A549 (cell line): Measurements from ENCODE around the gene IFNLR1. TPM values are rescaled to one million over a fixed set of nuclear protein-coding genes. Genes with fewer than 3 reads are reported as not detected.

Experiments used
- ATAC-seq, 2 experiments: fragments of 200-7000 bp in 1 of 2; fragments of >200 bp in 1 of 2; cut with Nextera tagmentation in 1 of 2; cut with Tn5 transposase in 1 of 2; 3 replicates each; pipeline versions ENCODE4 v1.8.0 to v1.9.1; 2018 to 2020; ENCODE audit warnings: mild to moderate bottlenecking in 1 of 2, moderate library complexity in 1 of 2
- CTCF ChIA-PET: fragments of 300-600 bp; sonication (Branson Sonifier 250); formaldehyde crosslinking; extraction: SDS; loops from one replicate; lab custom pipeline; 2021; ENCODE audit warnings: antibody characterized with exemption, inconsistent platforms; lab: Yijun Ruan, JAX
- POLR2A ChIA-PET: fragments of 350-600 bp; formaldehyde crosslinking; extraction: SDS; loops from one replicate; lab custom pipeline; 2021; ENCODE audit warnings: antibody characterized with exemption, inconsistent platforms; lab: Yijun Ruan, JAX
- DNase-seq, 2 experiments: peaks; one replicate each; pipeline versions ENCODE4 v3.0.0 to v3.0.0-alpha.2; 2011 to 2016; ENCODE audit warnings: low read depth in 1 of 2, low spot score in 1 of 2
- FAIRE-seq: peaks from 2 replicates; lab custom pipeline; 2011; peaks lifted over from hg19 to GRCh38; lab: Jason Lieb, UNC
- H3K27ac ChIP-seq, 2 experiments: fragments of >200 bp; sonication (Bioruptor Twin); formaldehyde crosslinking; 3 replicates each; pipeline ENCODE4 v1.5.1; 2016 to 2017
- H3K4me1 ChIP-seq: fragments of >200 bp; sonication (Bioruptor Twin); formaldehyde crosslinking; 3 replicates; pipeline ENCODE4 v1.6.1; 2016
- H3K4me2 ChIP-seq: fragments of >200 bp; sonication (Bioruptor Twin); formaldehyde crosslinking; 3 replicates; pipeline ENCODE4 v1.6.1; 2016
- H3K4me3 ChIP-seq: fragments of >200 bp; sonication (Bioruptor Twin); formaldehyde crosslinking; 3 replicates; pipeline ENCODE4 v1.5.1; 2016
- H3K9me3 ChIP-seq: fragments of >200 bp; sonication (Bioruptor Twin); formaldehyde crosslinking; 3 replicates; pipeline ENCODE4 v1.6.1; 2016
- CHD2 ChIP-seq: fragments of 150-350 bp; IDR thresholded peaks from 2 replicates; pipeline ENCODE4 v1.6.1; 2014; ENCODE audit warnings: low read length; ENCODE audit not compliant: partially characterized antibody
- ELK1 ChIP-seq: fragments of 150-350 bp; IDR thresholded peaks from 2 replicates; pipeline ENCODE4 v1.6.1; 2014; ENCODE audit warnings: low read depth, mild to moderate bottlenecking, low read length
- FOSB ChIP-seq: fragments of 250-450 bp; sonication (Bioruptor Pico); IDR thresholded peaks from 2 replicates; pipeline ENCODE4 v1.5.0; 2020; ENCODE audit warnings: mild to moderate bottlenecking, moderate library complexity
- HEYL ChIP-seq: fragments of 250-450 bp; sonication (Bioruptor Pico); IDR thresholded peaks from 2 replicates; pipeline ENCODE4 v1.8.0; 2021; ENCODE audit warnings: mild to moderate bottlenecking, moderate library complexity
- HOXB5 ChIP-seq: fragments of 250-450 bp; sonication (Bioruptor Pico); IDR thresholded peaks from 2 replicates; pipeline ENCODE4 v1.5.0; 2020; ENCODE audit warnings: mild to moderate bottlenecking, moderate library complexity
- KDM1A ChIP-seq: fragments of 200-600 bp; sonication (generic); IDR thresholded peaks from 2 replicates; pipeline ENCODE4 v1.6.1; 2016; ENCODE audit warnings: low read depth, mild to moderate bottlenecking
- MAFK ChIP-seq: fragments of 450-650 bp; IDR thresholded peaks from 2 replicates; pipeline ENCODE4 v1.6.1; 2014; ENCODE audit not compliant: partially characterized antibody
- NFE2L2 ChIP-seq: fragments of 150-350 bp; conservative IDR thresholded peaks from 2 replicates; pipeline ENCODE4 v1.6.1; 2014; ENCODE audit warnings: low read length
- NPAS2 ChIP-seq: fragments of 250-450 bp; sonication (Bioruptor Pico); IDR thresholded peaks from 2 replicates; pipeline ENCODE4 v1.8.0; 2022; ENCODE audit warnings: mild to moderate bottlenecking, moderate library complexity, borderline replicate concordance
- PHF8 ChIP-seq: fragments of 200-600 bp; sonication (generic); IDR thresholded peaks from 2 replicates; pipeline ENCODE4 v1.6.1; 2016; ENCODE audit warnings: low read depth, mild to moderate bottlenecking, antibody characterized with exemption, moderate library complexity, borderline replicate concordance
- POLR2AphosphoS2 ChIP-seq: conservative IDR thresholded peaks from 2 replicates; pipeline ENCODE4 v1.6.1; 2012; ENCODE audit warnings: low read length, improper control_type of control experiment, inconsistent platforms
- SMC3 ChIP-seq: fragments of >200 bp; sonication (Bioruptor Twin); formaldehyde crosslinking; IDR thresholded peaks from 3 replicates; pipeline ENCODE4 v1.6.1; 2018; ENCODE audit warnings: inconsistent platforms
- USF2 ChIP-seq: fragments of 450-650 bp; IDR thresholded peaks from 2 replicates; pipeline ENCODE4 v1.6.1; 2014; ENCODE audit warnings: antibody characterized with exemption
- ZFP36 ChIP-seq: fragments of 450-650 bp; IDR thresholded peaks from 2 replicates; pipeline ENCODE4 v1.6.1; 2014; ENCODE audit warnings: borderline replicate concordance; ENCODE audit not compliant: partially characterized antibody
- ZNF302 ChIP-seq: fragments of 250-450 bp; sonication (Bioruptor Pico); IDR thresholded peaks from 2 replicates; pipeline ENCODE4 v1.9.0; 2021; ENCODE audit warnings: inconsistent platforms, mild to moderate bottlenecking, moderate library complexity
- ZSCAN20 ChIP-seq: fragments of 250-450 bp; sonication (Bioruptor Pico); IDR thresholded peaks from 2 replicates; pipeline ENCODE4 v1.8.0; 2022; ENCODE audit warnings: mild to moderate bottlenecking, moderate library complexity
- WGBS: methylation state at CpG from one replicate; pipeline ENCODE4 v1.1.6; 2017; ENCODE audit errors: missing lambda C conversion rate; 5-methylcytosine and 5-hydroxymethylcytosine counted together
- polyA plus RNA-seq, 4 experiments: library from polyadenylated mRNA; depleted of rRNA in 3 of 4; stranded (reverse); fragments of >200 nt; fragmentation: RNase III in 1 of 4; extraction: RNeasy Plus Mini Kit Qiagen cat#74134 plus additional on column Dnase treatment in 1 of 4; gene quantifications; 2 replicates in 3 of 4; 3 replicates in 1 of 4; pipeline ENCODE4 v1.2.3, GENCODE V29; 2011 to 2017
- TF ChIP-seq, protein P1 (sequence below): fragments of 200-600 bp; sonication (generic); IDR thresholded peaks from 2 replicates; pipeline ENCODE4 v1.6.1; 2016; ENCODE audit warnings: antibody characterized with exemption, mild to moderate bottlenecking, moderate library complexity
- TF ChIP-seq, protein P2 (sequence below): fragments of >200 bp; sonication (Bioruptor Twin); formaldehyde crosslinking; IDR thresholded peaks from 3 replicates; pipeline ENCODE4 v1.6.1; 2016
- TF ChIP-seq, protein P3 (sequence below): IDR thresholded peaks from 2 replicates; pipeline ENCODE4 v1.6.1; 2012

IFNLR1 gene
- polyA plus RNA-seq, 2 of the 4 experiments (the other 2 are of a cell fraction): 0.84 to 1.3 TPM

DNA sequence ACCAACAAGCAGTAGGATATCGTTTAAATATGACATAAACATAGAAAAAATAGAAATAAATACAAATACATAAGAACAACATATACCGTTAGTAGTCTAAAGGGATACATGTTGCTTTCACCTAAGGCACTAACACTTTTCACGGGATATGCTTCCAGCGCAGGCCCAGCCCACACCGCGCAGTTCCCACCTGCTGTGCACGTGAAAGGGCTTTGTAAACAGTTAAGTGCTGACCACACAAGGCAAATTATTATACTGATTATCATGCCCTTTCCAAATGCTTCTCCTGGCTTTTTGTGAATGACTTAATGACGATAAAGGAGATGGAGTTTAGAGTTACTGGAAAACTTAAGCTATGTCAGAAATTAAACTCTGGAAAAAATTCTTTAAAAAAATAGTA lies 32.9 kb downstream of the IFNLR1 start:
- ChIA-PET POLR2A (no interaction called here), CTCF (interaction anchor here (1.1 to 9.3 kb wide), 5 partner anchors 31 to 239 kb away, joined by 3 to 88 read pairs (median 6); no protein-coding TSS in a partner anchor)
- ATAC-seq (no peak), DNase-seq (no peak), FAIRE-seq (no peak)
- Histone ChIP-seq H3K9me3 (no peaks in the 10 kb centered on the region), H3K4me2 (no peak overlapping the region), H3K4me1 (peaks cover 12% of the 10 kb centered on the region), H3K27ac (no peak overlapping the region), H3K4me3 (no peak overlapping the region)
- TF ChIP-seq NPAS2 (CRISPR knock-in tag) (no peak), ZFP36 (no peak), KDM1A (no peak), FOSB (CRISPR knock-in tag) (no peak), NFE2L2 (no peak), ELK1 (no peak)
- TF ChIP-seq, protein P1, sequence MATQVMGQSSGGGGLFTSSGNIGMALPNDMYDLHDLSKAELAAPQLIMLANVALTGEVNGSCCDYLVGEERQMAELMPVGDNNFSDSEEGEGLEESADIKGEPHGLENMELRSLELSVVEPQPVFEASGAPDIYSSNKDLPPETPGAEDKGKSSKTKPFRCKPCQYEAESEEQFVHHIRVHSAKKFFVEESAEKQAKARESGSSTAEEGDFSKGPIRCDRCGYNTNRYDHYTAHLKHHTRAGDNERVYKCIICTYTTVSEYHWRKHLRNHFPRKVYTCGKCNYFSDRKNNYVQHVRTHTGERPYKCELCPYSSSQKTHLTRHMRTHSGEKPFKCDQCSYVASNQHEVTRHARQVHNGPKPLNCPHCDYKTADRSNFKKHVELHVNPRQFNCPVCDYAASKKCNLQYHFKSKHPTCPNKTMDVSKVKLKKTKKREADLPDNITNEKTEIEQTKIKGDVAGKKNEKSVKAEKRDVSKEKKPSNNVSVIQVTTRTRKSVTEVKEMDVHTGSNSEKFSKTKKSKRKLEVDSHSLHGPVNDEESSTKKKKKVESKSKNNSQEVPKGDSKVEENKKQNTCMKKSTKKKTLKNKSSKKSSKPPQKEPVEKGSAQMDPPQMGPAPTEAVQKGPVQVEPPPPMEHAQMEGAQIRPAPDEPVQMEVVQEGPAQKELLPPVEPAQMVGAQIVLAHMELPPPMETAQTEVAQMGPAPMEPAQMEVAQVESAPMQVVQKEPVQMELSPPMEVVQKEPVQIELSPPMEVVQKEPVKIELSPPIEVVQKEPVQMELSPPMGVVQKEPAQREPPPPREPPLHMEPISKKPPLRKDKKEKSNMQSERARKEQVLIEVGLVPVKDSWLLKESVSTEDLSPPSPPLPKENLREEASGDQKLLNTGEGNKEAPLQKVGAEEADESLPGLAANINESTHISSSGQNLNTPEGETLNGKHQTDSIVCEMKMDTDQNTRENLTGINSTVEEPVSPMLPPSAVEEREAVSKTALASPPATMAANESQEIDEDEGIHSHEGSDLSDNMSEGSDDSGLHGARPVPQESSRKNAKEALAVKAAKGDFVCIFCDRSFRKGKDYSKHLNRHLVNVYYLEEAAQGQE: no peak
- TF ChIP-seq, protein P2, sequence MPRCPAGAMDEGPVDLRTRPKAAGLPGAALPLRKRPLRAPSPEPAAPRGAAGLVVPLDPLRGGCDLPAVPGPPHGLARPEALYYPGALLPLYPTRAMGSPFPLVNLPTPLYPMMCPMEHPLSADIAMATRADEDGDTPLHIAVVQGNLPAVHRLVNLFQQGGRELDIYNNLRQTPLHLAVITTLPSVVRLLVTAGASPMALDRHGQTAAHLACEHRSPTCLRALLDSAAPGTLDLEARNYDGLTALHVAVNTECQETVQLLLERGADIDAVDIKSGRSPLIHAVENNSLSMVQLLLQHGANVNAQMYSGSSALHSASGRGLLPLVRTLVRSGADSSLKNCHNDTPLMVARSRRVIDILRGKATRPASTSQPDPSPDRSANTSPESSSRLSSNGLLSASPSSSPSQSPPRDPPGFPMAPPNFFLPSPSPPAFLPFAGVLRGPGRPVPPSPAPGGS: no peak
- TF ChIP-seq, protein P3, sequence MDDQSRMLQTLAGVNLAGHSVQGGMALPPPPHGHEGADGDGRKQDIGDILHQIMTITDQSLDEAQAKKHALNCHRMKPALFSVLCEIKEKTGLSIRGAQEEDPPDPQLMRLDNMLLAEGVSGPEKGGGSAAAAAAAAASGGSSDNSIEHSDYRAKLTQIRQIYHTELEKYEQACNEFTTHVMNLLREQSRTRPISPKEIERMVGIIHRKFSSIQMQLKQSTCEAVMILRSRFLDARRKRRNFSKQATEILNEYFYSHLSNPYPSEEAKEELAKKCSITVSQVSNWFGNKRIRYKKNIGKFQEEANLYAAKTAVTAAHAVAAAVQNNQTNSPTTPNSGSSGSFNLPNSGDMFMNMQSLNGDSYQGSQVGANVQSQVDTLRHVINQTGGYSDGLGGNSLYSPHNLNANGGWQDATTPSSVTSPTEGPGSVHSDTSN: no peak
- WGBS: 61% methylated on average over 8 of the region's 8 CpGs

DNA sequence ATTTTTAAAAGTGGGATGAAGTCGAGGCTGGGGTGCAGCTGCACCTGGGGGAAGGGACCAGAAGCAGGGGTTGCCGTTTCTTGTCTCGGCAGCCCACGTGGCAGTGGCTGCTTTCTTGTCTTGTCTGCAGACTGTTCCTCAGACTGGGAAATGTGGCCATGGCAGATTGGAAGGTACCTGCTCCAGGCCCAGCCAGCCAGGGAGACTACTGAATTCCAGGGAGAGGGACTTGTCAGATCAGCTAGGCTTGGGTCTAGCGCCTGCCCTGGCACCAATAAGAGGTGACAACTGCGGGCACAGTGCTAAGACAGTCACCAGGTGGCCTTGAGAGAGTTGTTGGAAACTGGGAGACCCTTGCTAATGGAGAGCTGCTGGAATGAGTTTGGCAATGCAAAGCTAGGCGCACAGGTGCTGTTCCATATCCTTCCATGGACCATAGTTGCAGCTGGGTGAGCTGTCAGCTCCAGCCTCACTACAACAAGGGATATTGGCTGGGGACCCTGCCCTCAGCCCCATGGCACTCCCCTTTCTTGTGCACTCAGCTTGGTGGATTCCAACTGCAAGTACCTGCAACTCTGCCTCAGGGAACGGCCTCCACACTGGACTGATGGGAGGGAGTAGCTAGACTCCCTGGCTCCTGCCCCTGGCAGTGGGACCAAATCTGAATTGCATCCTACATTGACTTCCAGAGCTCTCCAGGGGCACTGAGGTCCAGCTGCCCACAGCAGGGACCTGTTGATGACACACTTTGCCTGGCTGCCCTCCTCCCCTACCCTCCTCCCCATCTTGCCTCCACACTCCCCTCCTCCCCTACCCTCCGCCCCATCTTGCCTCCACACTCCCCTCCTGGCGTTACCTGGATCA lies 34.2 kb downstream of the IFNLR1 start:
- 87% methylated on average over 10 of the region's 10 CpGs for WGBS
- TF ChIP-seq CHD2 (no peak), USF2 (no peak), ELK1 (no peak), PHF8 (no peak), HOXB5 (CRISPR knock-in tag) (no peak), ZSCAN20 (CRISPR knock-in tag) (no peak), HEYL (CRISPR knock-in tag) (no peak), POLR2AphosphoS2 (no peak), MAFK (no peak), SMC3 (no peak), ZNF302 (CRISPR knock-in tag) (no peak), KDM1A (no peak), NFE2L2 (no peak)
- no peak for FAIRE-seq
- H3K27ac ChIP-seq: no peak overlapping the region
- ATAC-seq: no peak
- peaks cover 12% of the 10 kb centered on the region for H3K4me1 ChIP-seq
- no peak overlapping the region for H3K4me3 ChIP-seq
- H3K9me3 ChIP-seq: no peaks in the 10 kb centered on the region
- no peak overlapping the region for H3K4me2 ChIP-seq
- ChIA-PET CTCF (interaction anchor here (0.8 to 9.3 kb wide), 4 partner anchors 45 to 240 kb away, joined by 4 to 88 read pairs (median 26); no protein-coding TSS in a partner anchor), POLR2A (no interaction called here)
- no peak for DNase-seq
